Endothelial cell of umbilical vein (primary cell): ENCODE measurements around the gene PBX3. TPM values are rescaled to one million over a fixed set of nuclear protein-coding genes. Genes with fewer than 3 reads are reported as not detected.

ENCODE experiments used
- BruUV-seq: library from RNA; stranded (reverse); fragments of 400-500 nt; replicated peaks from 2 replicates; lab custom pipeline; 2021; lab: Mats Ljungman, UMichigan
- CTCF ChIA-PET: fragments of 300-600, 350-600 bp; sonication (Branson Sonifier 250); formaldehyde crosslinking; loops from one replicate; lab custom pipeline; 2021; ENCODE audit warnings: antibody characterized with exemption, inconsistent platforms; lab: Charles Lee
- POLR2A ChIA-PET: fragments of 300-600, 350-600 bp; sonication (Branson Sonifier 250); formaldehyde crosslinking; loops from one replicate; lab custom pipeline; 2021; ENCODE audit warnings: antibody characterized with exemption, inconsistent platforms; lab: Charles Lee
- DNase-seq: peaks from one replicate; pipeline ENCODE4 v3.0.0-alpha.2; 2011; ENCODE audit warnings: low read depth, low spot score
- FAIRE-seq: peaks from 2 replicates; lab custom pipeline; 2011; peaks lifted over from hg19 to GRCh38; lab: Jason Lieb, UNC
- H2AFZ ChIP-seq: 2 replicates; pipeline ENCODE4 v1.6.0; 2012; ENCODE audit warnings: low read depth, low read length, control low read depth, inconsistent platforms
- H3K27ac ChIP-seq: 2 replicates; pipeline ENCODE4 v1.5.1; 2011; ENCODE audit warnings: low read depth, mild to moderate bottlenecking, control low read depth, low read length, moderate library complexity; ENCODE audit not compliant: insufficient read depth
- H3K27me3 ChIP-seq, 2 experiments: 2 replicates each; pipeline versions ENCODE4 v1.6.0 to v1.6.1; 2011; ENCODE audit warnings: low read length in 2 of 2, mixed read lengths in 1 of 2; ENCODE audit not compliant: control insufficient read depth in 2 of 2, insufficient read depth in 2 of 2
- H3K36me3 ChIP-seq, 2 experiments: 2 replicates in 1 of 2; 3 replicates in 1 of 2; pipeline ENCODE4 v1.5.1; 2011; ENCODE audit warnings: low read length in 2 of 2, mild to moderate bottlenecking in 1 of 2, moderate library complexity in 1 of 2; ENCODE audit not compliant: control insufficient read depth in 2 of 2, insufficient read depth in 2 of 2; ENCODE audit errors: extremely low read depth in 1 of 2
- H3K4me1 ChIP-seq: 3 replicates; pipeline ENCODE4 v1.5.1; 2011; ENCODE audit warnings: mild to moderate bottlenecking, low read length; ENCODE audit not compliant: control insufficient read depth, insufficient read depth; ENCODE audit errors: extremely low read depth
- H3K4me2 ChIP-seq: 2 replicates; pipeline ENCODE4 v1.6.1; 2011; ENCODE audit warnings: low read length, control low read depth, mixed read lengths; ENCODE audit not compliant: insufficient read depth
- H3K4me3 ChIP-seq, 3 experiments: fragments of 200-600 bp in 1 of 3; sonication (generic), shearing (Covaris generic) in 1 of 3; replicated peaks in 1 of 3; 2 replicates each; pipeline ENCODE4 v1.5.1; 2011 to 2016; ENCODE audit warnings: control low read depth in 3 of 3, low read length in 3 of 3, mild to moderate bottlenecking in 2 of 3, inconsistent platforms in 1 of 3, low read depth in 1 of 3, moderate library complexity in 1 of 3; ENCODE audit not compliant: insufficient read depth in 1 of 3
- H3K79me2 ChIP-seq: 2 replicates; pipeline ENCODE4 v1.6.0; 2012; ENCODE audit warnings: low read length, inconsistent platforms; ENCODE audit not compliant: control insufficient read depth, insufficient read depth
- H3K9ac ChIP-seq: replicated peaks from 2 replicates; pipeline ENCODE3; 2011; ENCODE audit warnings: low read length, control low read depth; ENCODE audit not compliant: insufficient read depth; ENCODE audit errors: extremely low read depth
- H3K9me1 ChIP-seq: replicated peaks from 3 replicates; pipeline ENCODE4 v1.6.0; 2011; ENCODE audit warnings: mild to moderate bottlenecking, low read length; ENCODE audit not compliant: control insufficient read depth, insufficient read depth; ENCODE audit errors: extremely low read depth
- H3K9me3 ChIP-seq: replicated peaks from 2 replicates; pipeline ENCODE4 v1.5.1; 2012; ENCODE audit warnings: low read length, inconsistent platforms; ENCODE audit not compliant: control insufficient read depth, insufficient read depth
- H4K20me1 ChIP-seq: replicated peaks from 2 replicates; pipeline ENCODE3; 2011; ENCODE audit warnings: mild to moderate bottlenecking, low read length; ENCODE audit not compliant: control insufficient read depth, insufficient read depth; ENCODE audit errors: extremely low read depth
- CTCF ChIP-seq, 2 donors: IDR thresholded peaks; 1 replicate in 1 of 2; 2 replicates in 1 of 2; pipeline ENCODE4 v1.5.1; 2011; ENCODE audit warnings: low read length in 2 of 2, mild to moderate bottlenecking in 2 of 2, moderate library complexity in 2 of 2, control low read depth in 1 of 2, inconsistent platforms in 1 of 2, low read depth in 1 of 2; ENCODE audit not compliant: insufficient read depth in 1 of 2; ENCODE audit errors: extremely low read depth in 1 of 2
- EZH2 ChIP-seq: IDR thresholded peaks from 2 replicates; pipeline ENCODE4 v1.6.1; 2012; ENCODE audit warnings: borderline replicate concordance, low read depth, mild to moderate bottlenecking, moderate library complexity, low read length, inconsistent platforms; ENCODE audit not compliant: severe bottlenecking
- FOS ChIP-seq: IDR thresholded peaks from 2 replicates; pipeline ENCODE4 v1.6.1; 2011; ENCODE audit warnings: mild to moderate bottlenecking, low read length, moderate library complexity, borderline replicate concordance; ENCODE audit not compliant: insufficient read depth
- GATA2 ChIP-seq: IDR thresholded peaks from 2 replicates; pipeline ENCODE4 v1.7.0; 2011; ENCODE audit warnings: low read depth, mild to moderate bottlenecking, moderate library complexity, mixed read lengths, low read length; ENCODE audit not compliant: insufficient read length, insufficient read depth
- JUN ChIP-seq: IDR thresholded peaks from 2 replicates; pipeline ENCODE4 v1.6.1; 2011; ENCODE audit warnings: borderline replicate concordance, low read depth; ENCODE audit not compliant: insufficient read length, insufficient read depth
- MAX ChIP-seq: IDR thresholded peaks from 2 replicates; pipeline ENCODE4 v1.6.1; 2011; ENCODE audit not compliant: insufficient read depth, insufficient read length
- MYC ChIP-seq: IDR thresholded peaks from one replicate; pipeline ENCODE4 v1.6.1; 2011; ENCODE audit warnings: mild to moderate bottlenecking, low read depth, low read length
- POLR2A ChIP-seq: IDR thresholded peaks from 2 replicates; pipeline ENCODE4 v1.6.1; 2012; ENCODE audit warnings: low read depth, mild to moderate bottlenecking, control low read depth, low read length
- POLR2AphosphoS5 ChIP-seq: IDR thresholded peaks from 2 replicates; pipeline ENCODE4 v1.6.1; 2012; ENCODE audit warnings: low read depth, mild to moderate bottlenecking, control low read depth, low read length, moderate library complexity; ENCODE audit not compliant: insufficient read depth
- dilution Hi-C: fragments of 300-500 bp; cut with MboI; formaldehyde crosslinking; loops from one replicate; pipeline ENCODE4 v1.15.0; 2019; ENCODE audit warnings: low sequenced_read_pairs; ENCODE audit not compliant: extremely low pct_ligation_motif_present
- intact Hi-C: fragments of 100-400 bp; cut with micrococcal nuclease; formaldehyde crosslinking; loops from one replicate; pipeline ENCODE4 v1.10.0; 2022
- polyA plus RNA-seq, 4 experiments: library from polyadenylated mRNA; depleted of rRNA in 3 of 4; stranded (reverse) in 3 of 4; unstranded in 1 of 4; fragments of >200 nt; gene quantifications; 2 replicates each; pipeline versions ENCODE4 v1.2.1 to v1.2.3, GENCODE V29; 2011 to 2012; ENCODE audit warnings: missing spikeins in 1 of 4
- total RNA-seq: library from RNA; stranded (reverse); gene quantifications from 2 replicates; pipeline ENCODE4 v1.2.3, GENCODE V29; 2021

The PBX3 gene
- total and polyA plus RNA-seq, 2 donors (not counting 3 experiments of a cell fraction or from before 2014, with no cell fraction given) = 18.8 to 42.0 TPM

GRCh38 chr9:125754096-125754495 lies 6.9 kb downstream of the PBX3 start:
- dilution Hi-C loops (no loop called here), intact Hi-C loops (no loop called here)
- no peaks in the 10 kb centered on the region for H3K9me1 ChIP-seq
- no peak overlapping the region for H3K9ac ChIP-seq
- H3K4me3 ChIP-seq = no peak overlapping the region
- peaks cover 21% of the 10 kb centered on the region for H3K4me1 ChIP-seq
- H3K36me3 ChIP-seq = peaks cover 0 to 8% of the 10 kb centered on the region in 2 experiments
- TF ChIP-seq MAX = no peak
- H2AFZ ChIP-seq = no peak overlapping the region
- FAIRE-seq (no peak), DNase-seq (no peak)
- H4K20me1 ChIP-seq = no peaks in the 10 kb centered on the region
- peaks cover 47% of the 10 kb centered on the region for H3K79me2 ChIP-seq
- H3K27me3 ChIP-seq = no peaks in the 10 kb centered on the region
- no peaks in the 10 kb centered on the region for H3K9me3 ChIP-seq
- ChIA-PET POLR2A (no interaction called here), CTCF (interaction anchor here (1.1 kb wide), 1 partner anchor 195 kb away, joined by 6 read pairs; no protein-coding TSS in a partner anchor)
- no peak overlapping the region for H3K27ac ChIP-seq
- no TSS peak for BruUV-seq
- no peak overlapping the region for H3K4me2 ChIP-seq

- Histone ChIP-seq H3K27ac (no peak overlapping the region), H4K20me1 (peaks cover 2% of the 10 kb centered on the region), H3K9me3 (no peaks in the 10 kb centered on the region), H3K27me3 (no peaks in the 10 kb centered on the region), H3K9ac (no peak overlapping the region), H3K4me1 (peaks cover 16% of the 10 kb centered on the region), H3K9me1 (no peaks in the 10 kb centered on the region), H3K4me3 (no peak overlapping the region), H2AFZ (no peak overlapping the region), H3K4me2 (no peak overlapping the region), H3K79me2 (peaks cover 38% of the 10 kb centered on the region), H3K36me3 (peaks cover 0 to 8% of the 10 kb centered on the region in 2 experiments)
- TF ChIP-seq MYC = no peak
- no peak for TF ChIP-seq POLR2A
- no peak for TF ChIP-seq FOS
- TF ChIP-seq MAX = no peak
- no peak for TF ChIP-seq EZH2
- TF ChIP-seq POLR2AphosphoS5 = no peak
- TF ChIP-seq JUN = no peak
- TF ChIP-seq CTCF (IDR thresholded peaks at IDR 0.05; ENCODE audit: extremely low read depth in 1 of 2, insufficient read depth in 1 of 2, low read depth in 1 of 2, low read length in 2 of 2) = no peak
- TF ChIP-seq GATA2 = no peak
- intact Hi-C loops = no loop called here
- ChIA-PET POLR2A (no interaction called here), CTCF (no interaction called here)
- FAIRE-seq (no peak), DNase-seq (no peak)
- dilution Hi-C loops = no loop called here
- BruUV-seq = no TSS peak
Measured at GRCh38 chr9:125755340-125755739, 8.2 kb downstream of the PBX3 start.
